ENCODE measurements around the gene LRGUK.

DNA sequence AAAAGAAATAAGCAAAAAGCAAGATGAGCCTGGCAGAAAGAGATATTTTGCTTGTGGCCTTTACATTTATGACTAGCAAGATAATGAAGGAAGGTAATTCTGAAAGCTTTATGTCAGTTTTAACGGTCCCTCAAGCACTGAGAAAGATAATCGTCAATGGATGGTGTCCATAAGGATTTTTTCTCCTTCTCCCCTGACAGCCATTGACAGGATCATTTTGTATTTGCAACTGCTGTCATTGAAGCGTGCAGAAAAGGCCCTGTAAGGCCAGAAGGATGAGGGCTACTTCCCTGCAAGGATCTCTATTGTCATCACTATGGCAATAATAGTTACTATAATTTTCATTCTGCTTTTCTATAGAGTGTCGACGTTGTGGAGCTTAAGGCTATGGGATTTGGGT, 994 bp upstream of the LRGUK start:
- TF ChIP-seq, protein P1, sequence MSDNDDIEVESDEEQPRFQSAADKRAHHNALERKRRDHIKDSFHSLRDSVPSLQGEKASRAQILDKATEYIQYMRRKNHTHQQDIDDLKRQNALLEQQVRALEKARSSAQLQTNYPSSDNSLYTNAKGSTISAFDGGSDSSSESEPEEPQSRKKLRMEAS (CRISPR knock-in tag; IDR thresholded peaks at IDR 0.05) = no peak
- TF ChIP-seq, protein P2, sequence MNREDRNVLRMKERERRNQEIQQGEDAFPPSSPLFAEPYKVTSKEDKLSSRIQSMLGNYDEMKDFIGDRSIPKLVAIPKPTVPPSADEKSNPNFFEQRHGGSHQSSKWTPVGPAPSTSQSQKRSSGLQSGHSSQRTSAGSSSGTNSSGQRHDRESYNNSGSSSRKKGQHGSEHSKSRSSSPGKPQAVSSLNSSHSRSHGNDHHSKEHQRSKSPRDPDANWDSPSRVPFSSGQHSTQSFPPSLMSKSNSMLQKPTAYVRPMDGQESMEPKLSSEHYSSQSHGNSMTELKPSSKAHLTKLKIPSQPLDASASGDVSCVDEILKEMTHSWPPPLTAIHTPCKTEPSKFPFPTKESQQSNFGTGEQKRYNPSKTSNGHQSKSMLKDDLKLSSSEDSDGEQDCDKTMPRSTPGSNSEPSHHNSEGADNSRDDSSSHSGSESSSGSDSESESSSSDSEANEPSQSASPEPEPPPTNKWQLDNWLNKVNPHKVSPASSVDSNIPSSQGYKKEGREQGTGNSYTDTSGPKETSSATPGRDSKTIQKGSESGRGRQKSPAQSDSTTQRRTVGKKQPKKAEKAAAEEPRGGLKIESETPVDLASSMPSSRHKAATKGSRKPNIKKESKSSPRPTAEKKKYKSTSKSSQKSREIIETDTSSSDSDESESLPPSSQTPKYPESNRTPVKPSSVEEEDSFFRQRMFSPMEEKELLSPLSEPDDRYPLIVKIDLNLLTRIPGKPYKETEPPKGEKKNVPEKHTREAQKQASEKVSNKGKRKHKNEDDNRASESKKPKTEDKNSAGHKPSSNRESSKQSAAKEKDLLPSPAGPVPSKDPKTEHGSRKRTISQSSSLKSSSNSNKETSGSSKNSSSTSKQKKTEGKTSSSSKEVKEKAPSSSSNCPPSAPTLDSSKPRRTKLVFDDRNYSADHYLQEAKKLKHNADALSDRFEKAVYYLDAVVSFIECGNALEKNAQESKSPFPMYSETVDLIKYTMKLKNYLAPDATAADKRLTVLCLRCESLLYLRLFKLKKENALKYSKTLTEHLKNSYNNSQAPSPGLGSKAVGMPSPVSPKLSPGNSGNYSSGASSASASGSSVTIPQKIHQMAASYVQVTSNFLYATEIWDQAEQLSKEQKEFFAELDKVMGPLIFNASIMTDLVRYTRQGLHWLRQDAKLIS (CRISPR knock-in tag; IDR thresholded peaks at IDR 0.05; ENCODE audit: borderline replicate concordance) = no peak
- no peak for TF ChIP-seq CTCF (IDR thresholded peaks at IDR 0.05)
